NCI-H2081 treated with DMSO at 0.1 percent for 48 hours (cell line): Measurements from ENCODE around the gene MAGI1.

ENCODE experiments used
- DNase-seq: peaks from one replicate; lab custom pipeline; 2025; lab: John Stamatoyannopoulos, UW

The MAGI1 gene

DNA sequence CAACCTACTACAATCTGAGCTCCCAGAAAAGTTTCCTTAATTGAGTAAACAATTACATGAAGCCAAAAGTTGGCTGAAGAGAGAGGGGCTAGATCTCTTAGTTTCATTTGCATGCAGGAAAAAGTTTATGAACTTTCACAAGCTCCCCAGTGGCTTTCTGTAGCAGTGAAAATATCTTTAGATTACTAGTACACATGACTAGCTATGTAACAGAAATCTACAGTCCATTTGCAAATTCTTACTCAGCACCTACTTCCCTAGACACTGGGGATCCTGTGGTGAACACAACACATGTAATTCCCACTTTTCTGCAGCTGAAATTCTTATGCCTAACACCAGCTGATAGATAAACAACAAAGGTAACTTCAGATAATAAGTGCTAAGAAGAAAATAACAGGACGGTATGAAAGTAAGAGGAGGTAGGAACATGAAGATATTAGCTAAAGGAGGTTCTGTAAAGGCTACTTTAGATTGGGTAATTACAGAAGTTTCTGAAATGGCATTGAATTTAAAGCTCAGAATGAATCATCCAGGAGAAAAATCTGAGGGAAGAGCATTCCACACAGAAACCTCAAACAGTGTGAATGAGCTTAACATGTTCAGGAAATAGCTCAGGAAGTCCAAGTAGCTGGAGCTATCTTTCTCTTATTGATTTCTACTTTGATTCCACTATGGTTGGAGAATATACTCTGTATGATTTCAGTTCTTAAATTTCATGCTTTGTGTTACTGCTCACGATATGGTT is 204.8 kb downstream of the MAGI1 start:
- no peak for DNase-seq

DNA sequence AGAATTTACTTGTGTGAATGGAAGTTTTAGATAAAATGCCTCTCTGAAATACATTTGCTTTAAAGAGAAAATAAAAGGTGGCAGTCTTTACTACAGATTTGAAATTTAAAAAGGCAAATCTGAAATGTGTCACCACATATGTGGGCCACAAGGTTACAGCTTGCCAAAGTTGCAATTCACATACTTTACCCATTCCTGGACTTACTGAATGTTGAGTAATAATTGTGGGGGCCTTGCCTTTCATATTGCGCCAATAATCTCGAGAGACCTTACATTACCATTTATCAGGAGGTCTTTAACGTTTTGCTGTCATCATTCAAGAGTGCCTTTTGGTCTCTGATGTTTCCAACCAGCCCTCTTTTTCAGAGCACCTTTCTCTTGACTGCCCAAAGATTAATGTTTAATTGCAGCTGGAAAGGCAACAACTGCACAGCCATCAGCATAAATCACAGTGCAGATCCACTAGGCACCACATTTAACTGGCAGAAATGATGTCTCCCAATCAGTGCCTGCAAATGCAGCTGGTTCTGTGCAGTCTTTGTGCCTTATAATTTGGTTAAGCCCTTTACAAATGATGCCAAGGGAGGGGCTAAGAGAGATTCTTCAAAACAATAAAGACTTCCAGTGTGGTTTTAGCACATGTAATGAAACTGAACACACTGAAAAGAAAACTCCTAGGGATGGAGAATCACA is 206.8 kb downstream of the MAGI1 start:
- DNase-seq, result no peak

GRCh38 chr3:65830948-65831732 is 207.6 kb downstream of the MAGI1 start:
- no peak for DNase-seq

DNA sequence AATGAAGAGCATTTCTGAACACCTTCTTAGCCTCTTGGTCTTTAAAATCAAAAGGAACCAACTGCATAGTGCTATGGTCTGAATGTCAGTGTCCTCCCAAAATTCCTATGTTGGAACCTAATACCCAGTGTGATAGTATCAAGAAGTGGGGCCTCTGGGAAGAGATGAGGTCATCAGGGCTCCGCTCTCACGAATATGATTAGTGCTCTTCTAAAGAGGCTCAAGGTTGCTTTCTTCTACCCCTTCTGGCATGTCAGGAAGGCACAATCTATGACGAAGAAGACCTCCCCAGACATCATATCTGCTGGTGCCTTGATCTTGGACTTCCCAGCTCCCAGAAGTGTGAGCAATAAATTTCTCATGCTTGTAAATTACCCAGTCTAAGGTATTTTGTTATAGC is 209.5 kb downstream of the MAGI1 start:
- no peak for DNase-seq

- DNase-seq, result no peak
These were observed 210.0 kb downstream of the MAGI1 start for GRCh38 chr3:65828706-65829105.

DNA sequence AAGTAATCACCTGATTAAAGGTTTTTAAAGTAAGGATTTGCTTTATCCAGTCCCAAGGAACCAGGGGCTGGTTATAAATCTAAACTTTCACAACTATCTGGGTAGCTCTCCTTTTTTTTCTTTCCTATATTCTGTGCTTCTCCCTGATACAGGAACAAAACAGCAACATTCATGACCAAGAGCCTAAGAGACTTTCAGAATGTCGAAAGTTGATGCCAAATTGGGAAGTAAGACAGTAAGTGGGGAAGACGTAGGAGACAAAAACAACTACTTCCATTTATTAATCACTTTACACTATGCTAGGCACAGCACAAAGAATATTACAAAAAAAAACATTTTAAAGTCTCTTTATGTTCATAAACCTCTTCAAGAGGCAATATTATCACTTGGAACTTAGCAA is 211.6 kb downstream of the MAGI1 start:
- DNase-seq, result no peak

- no peak for DNase-seq
These were observed 214.6 kb downstream of the MAGI1 start for GRCh38 chr3:65824166-65824565.

DNA sequence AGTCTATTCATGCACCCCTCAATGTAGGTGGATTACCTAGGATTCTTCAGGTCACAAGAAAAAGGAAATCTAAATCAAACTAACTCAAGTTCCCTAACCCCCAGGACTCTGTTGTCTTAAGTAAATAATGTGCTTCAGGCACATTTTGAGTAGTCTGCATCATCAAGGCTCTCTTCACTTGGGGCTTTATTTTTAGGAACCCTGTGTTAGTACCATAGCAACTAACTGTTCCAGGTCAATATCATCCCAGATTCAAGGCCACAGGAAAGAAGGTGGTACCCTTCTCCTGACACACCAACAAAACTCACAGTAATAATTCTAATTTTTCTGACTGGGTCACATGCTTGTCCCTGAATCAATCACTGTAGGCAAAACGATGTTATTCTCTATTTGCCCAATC is 218.1 kb downstream of the MAGI1 start:
- no peak for DNase-seq

- DNase-seq, result no peak
These were observed 218.8 kb downstream of the MAGI1 start for GRCh38 chr3:65819896-65820295.

GRCh38 chr3:65817553-65818126 is 221.1 kb downstream of the MAGI1 start:
- no peak for DNase-seq

- no peak for DNase-seq
These were observed 222.5 kb downstream of the MAGI1 start for GRCh38 chr3:65816208-65816607.

DNA sequence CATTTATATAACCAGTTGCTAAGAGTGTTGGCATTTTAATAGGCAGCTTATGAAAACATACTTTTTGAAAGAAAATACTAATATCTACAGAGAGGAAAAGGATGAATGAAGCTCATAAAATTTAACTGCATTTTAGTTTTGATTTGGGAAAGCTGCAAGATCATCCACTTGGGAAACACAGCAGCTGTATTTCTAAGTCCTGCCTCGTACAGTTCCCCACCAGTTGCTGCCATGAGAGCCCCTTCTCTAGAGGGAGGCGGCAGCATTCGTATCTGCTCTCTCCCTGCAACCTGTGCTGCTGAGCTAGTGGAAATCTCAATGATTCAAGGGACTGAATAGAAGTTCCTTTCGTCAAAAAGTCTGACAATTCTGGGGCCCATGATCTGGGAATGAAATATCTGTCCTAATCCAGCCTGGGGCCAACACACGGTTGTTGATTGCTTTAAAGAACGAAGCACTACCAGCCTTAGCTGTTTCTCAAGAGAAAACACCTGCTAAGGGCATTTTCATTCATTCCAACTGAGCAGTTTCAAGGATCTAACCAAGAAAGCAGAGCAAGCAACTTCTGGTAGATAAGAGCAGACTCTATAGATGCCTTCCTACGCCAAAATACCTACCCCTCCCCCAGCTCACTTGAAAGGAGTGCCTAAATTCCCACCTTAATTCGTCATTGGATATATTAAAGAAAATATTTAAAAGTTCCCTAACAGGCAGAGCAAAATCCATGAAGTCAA is 223.7 kb downstream of the MAGI1 start:
- DNase-seq, result no peak

GRCh38 chr3:65811892-65812291 is 226.8 kb downstream of the MAGI1 start:
- no peak for DNase-seq

DNA sequence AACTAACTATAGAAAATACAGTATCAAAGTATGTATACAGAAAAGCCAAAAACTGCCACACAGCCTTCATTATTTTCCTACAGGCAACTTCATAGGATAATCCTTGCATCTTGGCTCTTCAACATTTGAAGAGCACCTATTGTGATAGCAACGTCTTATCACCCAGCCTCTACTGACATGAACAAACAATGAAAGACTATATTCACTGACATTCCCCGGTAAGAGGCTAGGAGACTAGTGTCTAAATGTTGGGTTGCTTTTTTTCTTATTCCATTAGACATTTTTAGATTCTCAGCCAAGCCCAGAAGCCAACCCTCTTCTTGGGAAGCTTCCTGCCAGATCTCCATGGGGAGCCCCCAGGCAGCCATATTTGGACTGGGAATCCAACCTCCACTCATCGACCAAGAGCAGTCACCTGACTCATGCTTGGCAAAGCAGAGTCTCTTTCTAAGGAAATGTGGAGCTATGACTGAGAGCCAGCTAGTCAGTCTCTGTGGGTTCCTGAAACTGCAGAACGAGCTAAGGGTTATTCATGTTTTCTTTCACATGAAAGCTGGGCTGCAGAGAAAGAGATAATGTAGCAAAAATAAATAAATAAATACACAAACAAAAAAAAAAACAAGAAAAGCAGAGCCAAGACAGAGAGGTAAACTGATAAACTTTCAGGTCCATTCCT is 227.5 kb downstream of the MAGI1 start:
- DNase-seq, result no peak

DNA sequence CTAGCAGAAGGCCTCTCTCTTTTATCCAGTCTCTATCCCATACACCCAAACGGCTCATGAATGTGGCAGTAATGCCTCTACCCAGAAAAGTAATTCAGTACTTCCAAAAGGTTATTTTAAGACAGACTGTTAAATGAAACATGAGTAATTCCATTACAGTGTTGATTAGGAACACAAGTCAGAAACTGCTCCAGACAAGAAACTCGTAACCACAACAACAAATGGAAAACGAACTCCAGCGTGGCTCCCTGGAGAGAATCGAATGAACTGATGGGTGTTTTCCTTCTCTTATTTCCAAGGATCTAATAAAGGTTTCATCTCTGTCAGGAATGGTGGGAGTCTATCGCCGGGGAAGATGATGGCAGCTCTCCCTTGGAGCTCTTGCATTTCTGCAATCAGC is 228.4 kb downstream of the MAGI1 start:
- DNase-seq, result no peak

- no peak for DNase-seq
These were observed 229.0 kb downstream of the MAGI1 start for GRCh38 chr3:65809641-65810150.

DNA sequence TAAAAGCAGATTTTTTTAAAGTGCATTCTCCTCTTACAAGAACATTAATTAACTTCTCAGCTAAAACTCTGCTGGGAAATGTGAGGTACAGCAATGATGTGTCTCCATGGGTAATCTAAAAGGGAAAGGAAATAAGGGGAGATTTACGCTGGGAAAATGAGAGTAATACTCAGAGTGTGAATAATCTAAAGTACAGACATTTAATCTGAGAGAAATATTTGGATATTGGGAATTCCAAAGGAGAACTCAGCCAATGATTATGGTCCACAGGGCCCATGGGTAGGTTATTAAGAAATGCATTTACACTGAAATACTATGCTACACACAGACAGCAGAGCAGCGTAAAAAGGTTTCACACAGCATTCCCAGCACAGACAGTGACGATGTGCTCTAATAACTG is 229.9 kb downstream of the MAGI1 start:
- no peak for DNase-seq

GRCh38 chr3:65808407-65808806 is 230.3 kb downstream of the MAGI1 start:
- DNase-seq, result no peak

DNA sequence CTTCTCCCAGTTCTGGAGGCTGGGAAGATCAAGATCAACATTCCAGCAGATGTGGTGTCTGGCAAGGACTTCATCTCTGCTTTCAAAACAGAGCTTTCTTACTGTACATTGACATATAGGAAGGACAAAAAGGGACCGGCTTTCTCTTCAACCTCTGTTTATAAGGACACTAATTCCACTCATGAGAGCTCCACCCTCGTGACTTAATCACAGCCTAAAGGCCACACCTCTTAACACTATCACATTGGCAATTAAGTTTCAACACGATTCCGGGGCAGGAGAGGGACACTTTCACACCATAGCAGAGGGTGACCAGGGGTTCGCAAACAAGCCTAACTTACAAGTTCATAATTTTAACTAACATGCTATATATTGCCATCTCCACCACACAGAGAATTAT is 231.5 kb downstream of the MAGI1 start:
- DNase-seq, result no peak

DNA sequence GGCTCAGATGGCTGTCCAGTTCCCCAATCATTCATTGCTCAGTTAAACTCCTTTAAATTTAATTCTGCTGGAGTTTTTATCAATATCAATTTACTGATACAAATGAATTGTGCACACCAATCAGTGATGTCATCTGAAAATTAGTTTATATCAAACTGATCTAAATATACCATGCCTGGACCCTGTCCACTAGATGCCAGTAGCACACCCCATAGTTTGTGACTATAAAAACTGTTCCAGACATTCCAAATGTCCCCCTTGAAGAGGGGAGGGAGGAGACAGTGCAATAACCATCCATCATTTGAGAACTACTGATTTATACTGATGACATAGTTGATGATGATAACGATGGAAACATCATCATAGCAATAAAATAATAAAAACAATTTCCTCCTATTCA is 232.1 kb downstream of the MAGI1 start:
- no peak for DNase-seq

GRCh38 chr3:65796676-65797075 is 242.0 kb downstream of the MAGI1 start:
- DNase-seq, result no peak
